HG02884 (cell line): ENCODE results near the gene NEU4.

Source experiments
- ATAC-seq: cut with Tn5 transposase; IDR thresholded peaks from one replicate; pipeline ENCODE4 v1.9.1; 2021; ENCODE audit warnings: mild to moderate bottlenecking, moderate library complexity; ENCODE audit not compliant: unreplicated experiment

The NEU4 gene

DNA sequence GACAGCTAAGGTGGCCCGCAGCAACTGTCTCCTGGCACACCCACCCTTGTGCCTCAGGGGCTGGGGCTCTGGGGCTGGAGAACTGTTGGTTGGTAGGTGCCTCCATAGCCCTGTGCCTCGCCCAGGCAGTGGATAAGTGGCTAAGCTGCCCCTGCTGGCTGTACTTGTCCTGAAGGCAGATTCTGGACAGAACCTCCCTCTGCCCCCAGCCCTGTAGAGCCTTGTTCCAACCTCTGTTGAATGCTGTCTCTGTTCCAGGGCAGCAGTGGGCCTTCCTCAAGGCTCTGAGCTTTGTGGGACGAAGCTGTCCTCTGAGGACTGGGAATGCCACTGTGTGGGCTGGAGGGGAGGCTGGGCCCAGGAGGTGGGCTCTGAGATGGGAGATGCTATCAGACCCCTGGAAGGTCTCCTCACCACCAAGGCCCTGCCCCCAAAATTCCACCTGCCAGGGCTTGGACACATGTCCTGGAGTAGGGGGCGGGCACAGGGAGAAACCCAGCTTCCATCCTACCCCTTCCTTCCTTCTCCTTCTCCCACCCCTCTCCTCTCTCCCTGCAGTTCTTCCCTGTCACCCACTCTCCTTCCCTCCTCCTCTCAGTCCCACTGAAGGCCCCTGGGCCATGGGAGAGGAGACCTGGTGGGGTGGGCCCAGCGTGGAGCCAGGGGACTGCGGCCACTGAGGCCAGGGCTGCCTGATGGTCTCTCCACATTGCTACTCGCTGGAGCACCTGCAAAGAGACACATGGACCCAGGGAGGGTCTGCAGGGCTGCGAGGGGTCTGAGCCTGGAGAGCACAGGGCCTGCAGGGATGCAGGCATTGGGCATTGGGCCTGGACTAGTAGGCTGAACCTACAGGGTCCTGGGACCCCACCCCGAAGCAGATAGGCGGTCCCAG is 51.4 kb downstream of the NEU4 start:
- no peak for ATAC-seq

GRCh38 chr2:241861264-241861663 is 52.3 kb downstream of the NEU4 start:
- ATAC-seq, result no peak

- ATAC-seq, result no peak
Measured at GRCh38 chr2:241862093-241862492, 53.1 kb downstream of the NEU4 start.

DNA sequence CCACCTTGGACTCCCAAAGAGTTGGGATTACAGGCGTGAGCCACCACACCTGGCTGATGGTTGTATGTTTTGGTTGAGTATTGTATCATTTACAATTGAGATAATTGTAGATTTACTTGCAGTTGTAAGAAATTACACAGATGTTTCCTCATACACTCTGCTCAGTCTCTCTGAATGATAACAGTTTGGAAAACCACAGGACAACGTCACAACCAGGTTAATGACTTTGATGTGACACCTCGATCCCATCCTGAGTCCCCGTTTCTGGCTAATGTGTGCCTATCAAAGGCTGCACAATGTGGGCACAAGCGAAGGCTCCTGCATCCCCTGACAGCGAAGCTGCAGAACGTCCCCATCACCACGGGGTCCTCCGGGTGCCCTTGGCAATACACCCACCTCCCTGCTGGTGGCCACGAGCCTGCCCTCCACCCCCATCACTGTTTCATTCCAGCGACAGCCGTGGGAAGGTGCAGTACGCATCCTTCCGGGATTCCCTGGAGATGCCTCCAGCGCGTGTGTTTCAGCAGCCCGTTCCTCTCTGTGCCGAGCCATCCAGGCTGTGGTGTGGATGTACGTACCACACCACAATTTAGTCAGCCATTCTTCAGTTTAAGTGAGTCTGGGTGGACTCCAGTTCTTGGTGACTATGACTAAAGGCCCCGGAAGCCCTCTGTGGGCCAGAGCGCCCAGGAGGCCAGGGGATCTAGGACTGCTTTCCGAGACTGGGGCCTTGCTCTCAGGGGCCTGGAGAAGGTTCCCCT is 54.0 kb downstream of the NEU4 start:
- no peak for ATAC-seq

- ATAC-seq, result no peak
Measured at GRCh38 chr2:241863536-241863954, 54.6 kb downstream of the NEU4 start.

- no peak for ATAC-seq
Measured at GRCh38 chr2:241864168-241864849, 55.3 kb downstream of the NEU4 start.

GRCh38 chr2:241864850-241865213 is 55.8 kb downstream of the NEU4 start:
- ATAC-seq, result no peak

DNA sequence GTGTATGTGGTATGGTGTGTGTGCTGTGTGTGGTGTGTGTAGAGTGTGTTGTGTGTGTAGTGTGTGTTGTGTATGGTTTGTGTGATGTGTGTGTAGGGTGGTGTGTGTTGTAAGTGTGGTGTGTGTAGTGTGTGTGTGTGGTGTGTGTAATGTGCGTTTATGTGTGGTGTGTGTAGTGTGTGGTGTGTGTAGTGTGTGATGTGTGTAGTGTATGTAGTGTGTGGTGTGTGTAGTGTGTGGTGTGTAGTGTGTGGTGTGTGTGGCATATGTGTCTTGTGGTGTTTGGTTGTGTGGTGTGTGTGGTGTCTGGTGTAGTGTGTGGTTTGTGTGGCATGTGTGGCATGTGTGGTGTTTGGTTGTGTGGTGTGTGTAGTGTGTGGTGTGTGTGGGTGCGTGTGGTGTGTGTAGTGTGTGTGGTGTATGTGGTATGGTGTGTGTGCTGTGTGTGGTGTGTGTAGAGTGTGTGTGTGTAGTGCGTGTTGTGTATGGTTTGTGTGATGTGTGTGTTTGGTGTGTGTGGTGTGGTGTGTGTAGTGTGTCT is 56.5 kb downstream of the NEU4 start:
- no peak for ATAC-seq

DNA sequence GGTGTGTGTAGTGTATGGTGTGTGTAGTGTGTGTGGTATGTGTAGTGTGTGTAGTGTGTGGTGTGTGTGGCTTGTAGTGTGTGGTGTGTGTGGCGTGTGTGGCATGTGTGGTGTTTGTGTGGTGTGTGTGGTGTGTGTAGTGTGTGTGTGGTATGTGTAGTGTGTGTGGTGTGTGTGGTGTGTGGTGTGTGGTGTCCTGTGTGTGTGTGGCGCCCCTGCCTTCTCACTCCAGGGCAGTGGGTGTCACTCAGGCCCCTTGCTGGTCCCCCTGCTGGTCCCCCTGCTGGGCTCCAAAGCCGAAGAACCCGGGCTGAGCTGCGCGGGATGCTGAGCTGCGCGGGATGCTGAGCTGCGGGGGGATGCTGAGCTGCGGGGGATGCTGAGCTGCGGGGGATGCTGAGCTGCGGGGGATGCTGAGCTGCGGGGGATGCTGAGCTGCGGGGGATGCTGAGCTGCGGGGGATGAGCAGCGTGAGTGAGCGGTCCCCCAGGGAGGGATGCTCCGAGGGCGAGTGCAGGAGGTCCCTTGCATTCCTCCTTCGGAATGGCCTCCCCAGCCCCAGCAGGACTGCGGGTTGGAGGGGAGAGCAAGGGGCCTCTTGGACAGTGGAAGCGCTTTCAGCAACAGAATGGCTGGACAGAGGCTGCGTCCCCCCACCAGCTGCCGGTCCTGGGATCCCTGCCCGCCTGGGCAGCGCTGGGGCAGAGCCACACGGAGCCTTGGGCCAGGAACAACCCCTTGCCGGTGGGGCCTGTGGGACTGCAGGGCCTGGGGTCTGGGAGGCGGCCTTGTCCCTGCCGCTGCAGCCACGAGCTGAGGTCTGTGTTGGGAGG is 57.2 kb downstream of the NEU4 start:
- ATAC-seq, result no peak
